ENCODE data around the gene CYS1.

CYS1 gene

DNA sequence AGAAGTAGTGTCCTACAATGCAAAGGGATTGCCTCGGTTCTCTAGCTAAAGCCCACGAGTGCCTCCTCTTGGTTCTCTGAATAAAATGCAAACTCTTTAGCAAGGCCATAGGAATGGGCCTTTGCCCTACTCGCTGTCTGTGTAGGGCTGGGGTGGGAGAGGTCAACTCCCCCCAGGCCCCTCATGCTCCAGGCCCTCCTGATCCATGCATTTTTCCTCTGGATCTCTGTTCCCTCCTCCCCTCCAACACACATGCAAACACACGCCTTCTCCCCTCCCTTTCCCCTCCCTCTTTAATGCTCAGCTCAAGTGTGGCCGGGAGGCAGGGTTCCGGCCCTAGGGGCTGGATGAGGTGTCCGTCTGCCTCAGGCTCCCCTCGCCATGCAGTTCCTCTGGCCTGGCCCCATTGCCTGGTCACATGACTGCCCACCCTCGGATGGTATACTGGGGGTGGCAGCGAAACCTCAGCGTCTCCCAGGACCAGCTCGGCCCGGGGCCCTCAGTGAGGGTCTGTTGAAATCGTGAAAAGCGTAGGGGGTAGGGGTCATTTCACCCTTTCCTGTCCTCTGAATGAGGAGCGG lies 51.7 kb downstream of the CYS1 start:
- DNase-seq (ENCODE audit: extremely low read depth, low read depth), result no peak
- TF ChIP-seq, protein P1, sequence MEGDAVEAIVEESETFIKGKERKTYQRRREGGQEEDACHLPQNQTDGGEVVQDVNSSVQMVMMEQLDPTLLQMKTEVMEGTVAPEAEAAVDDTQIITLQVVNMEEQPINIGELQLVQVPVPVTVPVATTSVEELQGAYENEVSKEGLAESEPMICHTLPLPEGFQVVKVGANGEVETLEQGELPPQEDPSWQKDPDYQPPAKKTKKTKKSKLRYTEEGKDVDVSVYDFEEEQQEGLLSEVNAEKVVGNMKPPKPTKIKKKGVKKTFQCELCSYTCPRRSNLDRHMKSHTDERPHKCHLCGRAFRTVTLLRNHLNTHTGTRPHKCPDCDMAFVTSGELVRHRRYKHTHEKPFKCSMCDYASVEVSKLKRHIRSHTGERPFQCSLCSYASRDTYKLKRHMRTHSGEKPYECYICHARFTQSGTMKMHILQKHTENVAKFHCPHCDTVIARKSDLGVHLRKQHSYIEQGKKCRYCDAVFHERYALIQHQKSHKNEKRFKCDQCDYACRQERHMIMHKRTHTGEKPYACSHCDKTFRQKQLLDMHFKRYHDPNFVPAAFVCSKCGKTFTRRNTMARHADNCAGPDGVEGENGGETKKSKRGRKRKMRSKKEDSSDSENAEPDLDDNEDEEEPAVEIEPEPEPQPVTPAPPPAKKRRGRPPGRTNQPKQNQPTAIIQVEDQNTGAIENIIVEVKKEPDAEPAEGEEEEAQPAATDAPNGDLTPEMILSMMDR (IDR thresholded peaks at IDR 0.05; ENCODE audit: low read depth, low read length), result no peak; the same call in 1 of the 2 replicates

DNA sequence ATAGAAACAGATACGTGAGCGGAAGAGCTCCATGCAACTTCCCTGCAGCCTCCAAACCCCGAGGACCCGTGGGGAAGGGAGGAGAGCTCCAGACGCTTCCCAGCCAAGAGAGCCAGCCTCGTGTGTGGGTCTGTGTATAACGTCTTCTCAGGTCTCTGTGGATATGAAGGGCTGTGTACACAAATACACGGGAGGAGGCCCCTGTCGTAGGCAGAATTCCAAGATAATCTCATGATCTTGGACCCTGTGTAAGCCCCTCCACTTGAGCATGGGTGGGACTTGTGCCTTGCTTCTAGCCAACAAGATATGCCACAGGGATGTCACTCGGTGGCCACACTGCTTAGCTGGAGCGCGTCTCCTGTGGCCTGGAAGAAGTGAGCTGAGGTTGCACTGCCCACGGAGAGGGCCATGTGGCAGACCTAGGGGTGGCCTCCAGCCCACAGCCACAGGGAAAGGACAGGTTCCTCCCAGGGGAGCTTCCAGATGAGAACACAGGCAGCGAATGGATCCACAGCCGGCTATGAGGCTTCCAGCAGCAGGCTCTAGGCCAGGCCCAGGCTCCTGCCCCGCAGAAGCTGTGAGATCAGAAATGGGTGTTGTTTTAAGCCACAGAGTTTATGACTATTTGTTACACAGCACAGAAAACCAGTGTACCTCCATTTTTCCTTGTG lies 52.4 kb downstream of the CYS1 start:
- DNase-seq (ENCODE audit: extremely low read depth, low read depth), result no peak
- TF ChIP-seq, protein P1 (IDR thresholded peaks at IDR 0.05; ENCODE audit: low read depth, low read length), result no peak

DNA sequence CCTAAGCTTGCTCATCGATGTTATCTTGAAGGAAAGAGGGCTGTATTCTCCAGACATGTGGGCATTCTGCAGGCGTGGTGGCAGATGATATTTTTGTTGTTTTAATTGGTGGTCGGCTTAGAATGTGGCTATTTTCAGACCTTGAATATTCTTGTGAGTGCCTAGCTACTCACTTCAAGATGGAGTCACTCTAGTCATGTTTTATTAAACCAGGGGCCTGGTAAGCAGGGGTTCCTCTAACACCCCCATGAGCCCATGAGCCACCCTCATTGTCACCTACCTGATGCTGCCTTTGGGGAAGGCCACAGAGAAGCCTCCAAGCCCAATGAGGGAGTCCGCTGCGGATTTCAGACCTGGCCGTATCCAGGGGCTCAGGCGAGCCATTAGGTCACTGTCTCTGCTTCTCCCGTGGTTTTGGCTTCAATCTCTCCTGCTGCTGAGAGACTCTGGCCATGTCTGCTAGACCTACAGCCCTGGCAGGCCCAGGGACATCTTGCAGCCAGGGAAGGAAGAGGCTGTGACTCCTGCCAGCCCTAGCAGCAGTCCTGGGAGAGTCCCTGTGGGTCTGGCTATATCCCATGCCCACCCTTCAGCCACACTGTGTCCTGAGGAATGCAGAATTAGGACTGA lies 53.2 kb downstream of the CYS1 start:
- TF ChIP-seq, protein P1 (IDR thresholded peaks at IDR 0.05; ENCODE audit: low read depth, low read length), result no peak
- no peak for DNase-seq (ENCODE audit: extremely low read depth, low read depth)

DNA sequence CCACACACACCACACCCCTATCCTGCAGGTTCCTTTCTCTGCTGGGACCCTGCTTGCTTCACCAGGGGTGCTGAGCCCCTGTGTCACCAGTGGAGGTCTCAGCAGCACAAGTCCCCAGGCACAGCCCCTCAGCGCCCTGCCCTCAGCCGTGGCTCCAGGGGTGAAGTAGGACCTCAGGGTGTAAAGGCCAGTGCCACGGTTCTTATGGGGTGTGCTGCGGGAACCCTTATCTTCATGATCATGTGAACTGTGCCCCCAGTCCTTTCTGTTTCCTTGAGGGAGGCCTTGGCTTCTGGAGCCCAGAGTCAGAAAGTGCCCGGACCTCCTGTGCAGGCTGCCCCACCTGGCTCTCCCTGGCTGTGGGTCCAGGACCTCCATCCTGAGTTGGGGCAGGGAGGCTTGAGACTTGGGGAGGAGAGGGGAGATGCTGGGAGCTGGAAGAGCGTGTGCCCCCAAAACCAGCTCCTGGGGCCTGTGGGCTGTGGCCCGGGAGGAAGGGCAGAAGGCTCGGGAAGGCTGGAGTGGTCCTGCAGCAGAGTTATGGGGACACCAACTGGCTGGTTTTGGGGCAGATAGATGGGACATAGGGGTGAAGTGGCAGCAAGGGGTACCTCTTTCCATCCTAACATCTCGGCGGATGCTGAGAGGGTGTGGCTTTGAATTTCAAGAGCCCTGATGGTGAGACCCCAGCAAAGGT lies 57.1 kb downstream of the CYS1 start:
- no peak for DNase-seq (ENCODE audit: extremely low read depth, low read depth)
- TF ChIP-seq, protein P1 (IDR thresholded peaks at IDR 0.05; ENCODE audit: low read depth, low read length), result peak; percentile 13; the same call in 1 of the 2 replicates

DNA sequence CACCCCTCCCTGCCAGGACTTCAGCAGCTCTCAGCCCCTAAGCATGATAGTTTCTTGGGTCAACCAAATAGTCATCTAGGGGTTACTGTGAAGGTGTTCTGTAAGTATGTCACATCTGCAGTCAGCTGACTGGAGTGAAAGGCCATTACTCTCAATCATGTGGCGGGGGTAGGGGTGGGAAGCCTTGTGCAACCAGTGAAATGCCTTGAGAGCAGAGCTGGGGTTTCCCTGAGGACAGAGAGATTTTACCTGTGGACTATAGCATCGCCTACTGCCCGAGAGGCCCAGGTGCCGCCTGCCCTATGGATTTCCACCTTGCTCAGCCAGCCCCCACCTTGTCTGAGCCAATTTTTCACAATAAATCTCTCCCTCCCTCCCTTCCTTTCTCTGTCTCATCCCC lies 57.8 kb downstream of the CYS1 start:
- TF ChIP-seq, protein P1 (IDR thresholded peaks at IDR 0.05; ENCODE audit: low read depth, low read length), result no peak
- DNase-seq (ENCODE audit: extremely low read depth, low read depth), result no peak

DNA sequence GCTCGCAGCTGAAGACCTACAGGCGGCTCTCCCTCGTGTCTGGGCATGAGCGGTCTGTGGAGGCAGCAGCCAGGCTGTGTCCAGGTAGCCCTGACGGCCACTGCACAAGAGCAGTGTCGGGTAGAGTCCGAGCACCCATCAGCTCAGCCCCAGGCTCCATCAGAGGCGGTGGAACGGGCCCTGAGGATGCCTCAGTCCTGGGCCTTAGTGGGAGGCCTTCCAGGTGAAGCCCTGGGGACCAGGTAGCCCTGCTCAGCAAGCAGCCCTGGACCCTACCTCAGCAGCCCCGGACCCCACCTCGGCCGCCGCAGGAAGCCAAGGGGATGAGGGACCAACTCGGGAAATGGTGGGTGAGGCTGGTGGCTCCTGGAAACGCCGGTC lies 58.2 kb downstream of the CYS1 start:
- TF ChIP-seq, protein P1 (IDR thresholded peaks at IDR 0.05; ENCODE audit: low read depth, low read length), result no peak
- DNase-seq (ENCODE audit: extremely low read depth, low read depth), result no peak
